GM23338 (cell line): Measurements from ENCODE around the gene C1R. TPM values are rescaled to one million over a fixed set of nuclear protein-coding genes. Genes with fewer than 3 reads are reported as not detected.

Experiments
- ATAC-seq: fragments of 200-7000 bp; cut with Tn5 transposase; 3 replicates; pipeline ENCODE4 v1.9.1; 2020
- DNase-seq: peaks from one replicate; pipeline ENCODE4 v3.0.0-alpha.2; 2015; ENCODE audit warnings: low spot score
- H2AFZ ChIP-seq: fragments of 200-600 bp; sonication (generic); 2 replicates; pipeline ENCODE4 v1.8.0; 2016; ENCODE audit warnings: antibody characterized with exemption, mild to moderate bottlenecking, moderate library complexity
- H3F3A ChIP-seq: fragments of 200-600 bp; sonication (generic); replicated peaks from 2 replicates; pipeline ENCODE4 v1.8.0; 2017; ENCODE audit warnings: antibody characterized with exemption, mixed run types, low read depth
- H3K27ac ChIP-seq: fragments of 200-600 bp; sonication (generic); 2 replicates; pipeline ENCODE4 v1.6.1; 2016; ENCODE audit warnings: low read depth
- H3K27me3 ChIP-seq: fragments of 200-600 bp; sonication (generic); 2 replicates; pipeline ENCODE4 v1.8.0; 2016; ENCODE audit warnings: mild to moderate bottlenecking, mixed run types, moderate library complexity; ENCODE audit not compliant: insufficient read depth
- H3K36me3 ChIP-seq: fragments of 200-600 bp; sonication (generic); 2 replicates; pipeline ENCODE4 v1.8.0; 2016; ENCODE audit warnings: mild to moderate bottlenecking; ENCODE audit not compliant: insufficient read depth
- H3K4me1 ChIP-seq: fragments of 200-600 bp; sonication (generic); 2 replicates; pipeline ENCODE4 v1.8.0; 2016; ENCODE audit warnings: mild to moderate bottlenecking, moderate library complexity; ENCODE audit not compliant: insufficient read depth
- H3K4me2 ChIP-seq: fragments of 200-600 bp; sonication (generic); 2 replicates; pipeline ENCODE4 v1.7.1; 2017; ENCODE audit warnings: mixed run types
- H3K4me3 ChIP-seq: fragments of 200-600 bp; sonication (generic); 2 replicates; pipeline ENCODE4 v1.6.1; 2016; ENCODE audit warnings: mixed run types
- H3K79me2 ChIP-seq: fragments of 200-600 bp; sonication (generic); replicated peaks from 2 replicates; pipeline ENCODE4 v1.8.0; 2017; ENCODE audit warnings: mild to moderate bottlenecking; ENCODE audit not compliant: insufficient read depth
- H3K9me2 ChIP-seq: fragments of 200-600 bp; sonication (generic); 2 replicates; pipeline ENCODE4 v1.8.0; 2017; ENCODE audit not compliant: insufficient read depth
- H4K20me1 ChIP-seq: fragments of 200-600 bp; sonication (generic); replicated peaks from 2 replicates; pipeline ENCODE4 v1.8.0; 2017; ENCODE audit warnings: mild to moderate bottlenecking; ENCODE audit not compliant: insufficient read depth
- H3K27ac Mint-ChIP-seq: 2 replicates; pipeline ENCODE4 v1.8.0; 2020; ENCODE audit warnings: inconsistent platforms, mild to moderate bottlenecking, moderate library complexity, mixed read lengths
- H3K27me3 Mint-ChIP-seq: 3 replicates; pipeline ENCODE4 v1.8.0; 2022; ENCODE audit warnings: low read depth, mild to moderate bottlenecking, moderate library complexity, mixed read lengths, inconsistent platforms; ENCODE audit not compliant: insufficient read depth, poor library complexity
- H3K36me3 Mint-ChIP-seq: 3 replicates; pipeline ENCODE4 v1.8.0; 2021; ENCODE audit warnings: low read depth, mild to moderate bottlenecking, inconsistent platforms, moderate library complexity, mixed read lengths
- H3K4me1 Mint-ChIP-seq: 3 replicates; pipeline ENCODE4 v1.8.0; 2020; ENCODE audit warnings: mild to moderate bottlenecking, inconsistent platforms, mixed read lengths
- H3K4me3 Mint-ChIP-seq: 3 replicates; pipeline ENCODE4 v1.8.0; 2021; ENCODE audit warnings: moderate library complexity, mild to moderate bottlenecking, inconsistent platforms, mixed read lengths
- H3K9me3 Mint-ChIP-seq: 3 replicates; pipeline ENCODE4 v1.8.0; 2020; ENCODE audit warnings: moderate library complexity, mild to moderate bottlenecking, inconsistent platforms, mixed read lengths
- CREB1 ChIP-seq: fragments of 250-450 bp; sonication (Bioruptor Pico); IDR thresholded peaks from 2 replicates; pipeline ENCODE4 v1.5.0; 2020; ENCODE audit warnings: low read depth, mild to moderate bottlenecking, moderate library complexity
- EZH2 ChIP-seq: fragments of 200-600 bp; sonication (generic); IDR thresholded peaks from one replicate; pipeline ENCODE4 v1.8.0; 2017; ENCODE audit warnings: antibody characterized with exemption, mild to moderate bottlenecking, low read depth; ENCODE audit not compliant: unreplicated experiment
- EZH2phosphoT487 ChIP-seq: fragments of 200-600 bp; sonication (generic); IDR thresholded peaks from one replicate; pipeline ENCODE4 v1.8.1; 2018; ENCODE audit warnings: antibody characterized with exemption; ENCODE audit not compliant: unreplicated experiment
- JUNB ChIP-seq: IDR thresholded peaks from one replicate; pipeline ENCODE4 v1.6.1; 2016; ENCODE audit warnings: antibody characterized with exemption; ENCODE audit not compliant: unreplicated experiment
- NANOG ChIP-seq: IDR thresholded peaks from 2 replicates; pipeline ENCODE4 v1.6.1; 2016; ENCODE audit warnings: antibody characterized with exemption, borderline replicate concordance
- POLR2AphosphoS5 ChIP-seq: IDR thresholded peaks from 2 replicates; pipeline ENCODE4 v1.6.1; 2016; ENCODE audit warnings: antibody characterized with exemption, low read depth
- STAT1 ChIP-seq: IDR thresholded peaks from one replicate; pipeline ENCODE4 v1.6.1; 2016; ENCODE audit warnings: antibody characterized with exemption; ENCODE audit not compliant: unreplicated experiment
- ZNF114 ChIP-seq: fragments of 250-450 bp; sonication (Bioruptor Pico); IDR thresholded peaks from 2 replicates; pipeline ENCODE4 v1.5.0; 2020; ENCODE audit warnings: mild to moderate bottlenecking, moderate library complexity
- ZNF331 ChIP-seq: fragments of 250-450 bp; sonication (Bioruptor Pico); IDR thresholded peaks from 2 replicates; pipeline ENCODE4 v1.5.0; 2020; ENCODE audit warnings: low read depth, mild to moderate bottlenecking, moderate library complexity
- polyA plus RNA-seq: library from polyadenylated mRNA; unstranded; fragments of >200 nt; fragmentation: Nextera tagmentation; extraction: Ambion mirVana; gene quantifications from 2 replicates; pipeline ENCODE4 v1.2.1, GENCODE V29; 2016
- total RNA-seq: library from RNA; depleted of rRNA; stranded (reverse); fragments of >200 nt; shearing (Covaris generic); gene quantifications from 2 replicates; pipeline ENCODE4 v1.2.3, GENCODE V29; 2014
- TF ChIP-seq, protein P1 (sequence below): fragments of 250-450 bp; sonication (Bioruptor Pico); IDR thresholded peaks from 2 replicates; pipeline ENCODE4 v1.5.0; 2020; ENCODE audit warnings: mild to moderate bottlenecking, moderate library complexity
- TF ChIP-seq, protein P2 (sequence below): IDR thresholded peaks from 2 replicates; pipeline ENCODE4 v1.6.1; 2016; ENCODE audit warnings: antibody characterized with exemption
- TF ChIP-seq, protein P3 (sequence below), 2 experiments: fragments of 200-600 bp in 1 of 2; sonication (generic) in 1 of 2; conservative IDR thresholded peaks; 2 replicates each; pipeline versions ENCODE4 v1.5.1 to v1.6.1; 2016 to 2017; ENCODE audit warnings: antibody characterized with exemption in 2 of 2, low read depth in 2 of 2, mild to moderate bottlenecking in 2 of 2, moderate library complexity in 1 of 2
- TF ChIP-seq, protein P4 (sequence below): IDR thresholded peaks from one replicate; pipeline ENCODE4 v1.6.1; 2018; ENCODE audit warnings: antibody characterized with exemption; ENCODE audit not compliant: unreplicated experiment

The C1R gene
- total and polyA plus RNA-seq, 2 experiments from 2014 or later: 6.4 to 8.8 TPM

DNA sequence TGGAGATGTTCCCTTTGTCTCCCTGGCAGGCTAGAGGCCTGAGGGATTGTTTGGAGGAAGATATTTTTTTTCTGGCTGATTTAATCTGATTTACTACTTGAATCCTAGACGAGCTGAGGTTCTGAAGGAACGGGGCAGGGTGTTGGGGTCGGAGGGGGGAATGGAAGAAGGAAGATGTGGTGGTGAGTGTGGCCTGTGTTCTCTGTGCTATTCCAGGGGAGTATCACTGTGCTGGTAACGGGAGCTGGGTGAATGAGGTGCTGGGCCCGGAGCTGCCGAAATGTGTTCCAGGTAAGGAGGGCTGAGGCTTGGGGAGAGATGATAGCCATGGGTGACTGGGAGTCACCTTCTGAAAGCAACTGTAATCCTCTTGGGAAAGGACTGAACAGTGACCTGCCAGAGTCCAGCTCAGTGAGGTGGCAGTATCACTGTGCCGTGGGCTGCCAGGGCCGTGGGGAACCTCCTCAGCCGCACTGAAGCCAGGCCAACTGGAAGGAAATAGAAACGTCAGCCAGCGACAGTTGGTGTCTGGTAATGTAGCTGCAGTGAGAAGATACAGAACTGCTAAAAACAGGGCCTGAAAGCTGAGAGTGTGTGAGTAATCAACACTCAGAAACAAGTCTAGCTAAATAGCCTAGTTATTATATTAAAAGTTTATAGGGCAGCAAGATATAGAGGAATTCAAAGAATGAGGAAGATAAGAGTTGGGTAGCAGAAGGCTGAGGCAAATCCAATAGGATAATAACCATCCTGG lies 23.8 kb downstream of the C1R start:
- no peaks in the 10 kb centered on the region for H3K27me3 ChIP-seq
- TF ChIP-seq POLR2AphosphoS5: no peak
- TF ChIP-seq JUNB: no peak
- no peak for TF ChIP-seq ZNF114 (CRISPR knock-in tag)
- TF ChIP-seq, protein P1, sequence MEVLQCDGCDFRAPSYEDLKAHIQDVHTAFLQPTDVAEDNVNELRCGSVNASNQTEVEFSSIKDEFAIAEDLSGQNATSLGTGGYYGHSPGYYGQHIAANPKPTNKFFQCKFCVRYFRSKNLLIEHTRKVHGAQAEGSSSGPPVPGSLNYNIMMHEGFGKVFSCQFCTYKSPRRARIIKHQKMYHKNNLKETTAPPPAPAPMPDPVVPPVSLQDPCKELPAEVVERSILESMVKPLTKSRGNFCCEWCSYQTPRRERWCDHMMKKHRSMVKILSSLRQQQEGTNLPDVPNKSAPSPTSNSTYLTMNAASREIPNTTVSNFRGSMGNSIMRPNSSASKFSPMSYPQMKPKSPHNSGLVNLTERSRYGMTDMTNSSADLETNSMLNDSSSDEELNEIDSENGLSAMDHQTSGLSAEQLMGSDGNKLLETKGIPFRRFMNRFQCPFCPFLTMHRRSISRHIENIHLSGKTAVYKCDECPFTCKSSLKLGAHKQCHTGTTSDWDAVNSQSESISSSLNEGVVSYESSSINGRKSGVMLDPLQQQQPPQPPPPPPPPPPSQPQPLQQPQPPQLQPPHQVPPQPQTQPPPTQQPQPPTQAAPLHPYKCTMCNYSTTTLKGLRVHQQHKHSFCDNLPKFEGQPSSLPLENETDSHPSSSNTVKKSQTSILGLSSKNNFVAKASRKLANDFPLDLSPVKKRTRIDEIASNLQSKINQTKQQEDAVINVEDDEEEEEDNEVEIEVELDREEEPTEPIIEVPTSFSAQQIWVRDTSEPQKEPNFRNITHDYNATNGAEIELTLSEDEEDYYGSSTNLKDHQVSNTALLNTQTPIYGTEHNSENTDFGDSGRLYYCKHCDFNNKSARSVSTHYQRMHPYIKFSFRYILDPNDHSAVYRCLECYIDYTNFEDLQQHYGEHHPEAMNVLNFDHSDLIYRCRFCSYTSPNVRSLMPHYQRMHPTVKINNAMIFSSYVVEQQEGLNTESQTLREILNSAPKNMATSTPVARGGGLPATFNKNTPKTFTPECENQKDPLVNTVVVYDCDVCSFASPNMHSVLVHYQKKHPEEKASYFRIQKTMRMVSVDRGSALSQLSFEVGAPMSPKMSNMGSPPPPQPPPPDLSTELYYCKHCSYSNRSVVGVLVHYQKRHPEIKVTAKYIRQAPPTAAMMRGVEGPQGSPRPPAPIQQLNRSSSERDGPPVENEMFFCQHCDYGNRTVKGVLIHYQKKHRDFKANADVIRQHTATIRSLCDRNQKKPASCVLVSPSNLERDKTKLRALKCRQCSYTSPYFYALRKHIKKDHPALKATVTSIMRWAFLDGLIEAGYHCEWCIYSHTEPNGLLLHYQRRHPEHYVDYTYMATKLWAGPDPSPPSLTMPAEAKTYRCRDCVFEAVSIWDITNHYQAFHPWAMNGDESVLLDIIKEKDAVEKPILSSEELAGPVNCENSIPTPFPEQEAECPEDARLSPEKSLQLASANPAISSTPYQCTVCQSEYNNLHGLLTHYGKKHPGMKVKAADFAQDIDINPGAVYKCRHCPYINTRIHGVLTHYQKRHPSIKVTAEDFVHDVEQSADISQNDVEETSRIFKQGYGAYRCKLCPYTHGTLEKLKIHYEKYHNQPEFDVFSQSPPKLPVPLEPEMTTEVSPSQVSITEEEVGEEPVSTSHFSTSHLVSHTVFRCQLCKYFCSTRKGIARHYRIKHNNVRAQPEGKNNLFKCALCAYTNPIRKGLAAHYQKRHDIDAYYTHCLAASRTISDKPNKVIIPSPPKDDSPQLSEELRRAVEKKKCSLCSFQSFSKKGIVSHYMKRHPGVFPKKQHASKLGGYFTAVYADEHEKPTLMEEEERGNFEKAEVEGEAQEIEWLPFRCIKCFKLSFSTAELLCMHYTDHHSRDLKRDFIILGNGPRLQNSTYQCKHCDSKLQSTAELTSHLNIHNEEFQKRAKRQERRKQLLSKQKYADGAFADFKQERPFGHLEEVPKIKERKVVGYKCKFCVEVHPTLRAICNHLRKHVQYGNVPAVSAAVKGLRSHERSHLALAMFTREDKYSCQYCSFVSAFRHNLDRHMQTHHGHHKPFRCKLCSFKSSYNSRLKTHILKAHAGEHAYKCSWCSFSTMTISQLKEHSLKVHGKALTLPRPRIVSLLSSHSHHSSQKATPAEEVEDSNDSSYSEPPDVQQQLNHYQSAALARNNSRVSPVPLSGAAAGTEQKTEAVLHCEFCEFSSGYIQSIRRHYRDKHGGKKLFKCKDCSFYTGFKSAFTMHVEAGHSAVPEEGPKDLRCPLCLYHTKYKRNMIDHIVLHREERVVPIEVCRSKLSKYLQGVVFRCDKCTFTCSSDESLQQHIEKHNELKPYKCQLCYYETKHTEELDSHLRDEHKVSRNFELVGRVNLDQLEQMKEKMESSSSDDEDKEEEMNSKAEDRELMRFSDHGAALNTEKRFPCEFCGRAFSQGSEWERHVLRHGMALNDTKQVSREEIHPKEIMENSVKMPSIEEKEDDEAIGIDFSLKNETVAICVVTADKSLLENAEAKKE: no peak
- no peak for TF ChIP-seq EZH2phosphoT487
- no peak for TF ChIP-seq CREB1
- TF ChIP-seq EZH2: no peak
- TF ChIP-seq, protein P2, sequence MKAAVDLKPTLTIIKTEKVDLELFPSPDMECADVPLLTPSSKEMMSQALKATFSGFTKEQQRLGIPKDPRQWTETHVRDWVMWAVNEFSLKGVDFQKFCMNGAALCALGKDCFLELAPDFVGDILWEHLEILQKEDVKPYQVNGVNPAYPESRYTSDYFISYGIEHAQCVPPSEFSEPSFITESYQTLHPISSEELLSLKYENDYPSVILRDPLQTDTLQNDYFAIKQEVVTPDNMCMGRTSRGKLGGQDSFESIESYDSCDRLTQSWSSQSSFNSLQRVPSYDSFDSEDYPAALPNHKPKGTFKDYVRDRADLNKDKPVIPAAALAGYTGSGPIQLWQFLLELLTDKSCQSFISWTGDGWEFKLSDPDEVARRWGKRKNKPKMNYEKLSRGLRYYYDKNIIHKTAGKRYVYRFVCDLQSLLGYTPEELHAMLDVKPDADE: no peak
- TF ChIP-seq ZNF331 (CRISPR knock-in tag): no peak
- TF ChIP-seq, protein P3, sequence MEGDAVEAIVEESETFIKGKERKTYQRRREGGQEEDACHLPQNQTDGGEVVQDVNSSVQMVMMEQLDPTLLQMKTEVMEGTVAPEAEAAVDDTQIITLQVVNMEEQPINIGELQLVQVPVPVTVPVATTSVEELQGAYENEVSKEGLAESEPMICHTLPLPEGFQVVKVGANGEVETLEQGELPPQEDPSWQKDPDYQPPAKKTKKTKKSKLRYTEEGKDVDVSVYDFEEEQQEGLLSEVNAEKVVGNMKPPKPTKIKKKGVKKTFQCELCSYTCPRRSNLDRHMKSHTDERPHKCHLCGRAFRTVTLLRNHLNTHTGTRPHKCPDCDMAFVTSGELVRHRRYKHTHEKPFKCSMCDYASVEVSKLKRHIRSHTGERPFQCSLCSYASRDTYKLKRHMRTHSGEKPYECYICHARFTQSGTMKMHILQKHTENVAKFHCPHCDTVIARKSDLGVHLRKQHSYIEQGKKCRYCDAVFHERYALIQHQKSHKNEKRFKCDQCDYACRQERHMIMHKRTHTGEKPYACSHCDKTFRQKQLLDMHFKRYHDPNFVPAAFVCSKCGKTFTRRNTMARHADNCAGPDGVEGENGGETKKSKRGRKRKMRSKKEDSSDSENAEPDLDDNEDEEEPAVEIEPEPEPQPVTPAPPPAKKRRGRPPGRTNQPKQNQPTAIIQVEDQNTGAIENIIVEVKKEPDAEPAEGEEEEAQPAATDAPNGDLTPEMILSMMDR (conservative IDR thresholded peaks at IDR 0.05; ENCODE audit: low read depth in 2 of 2): no peak
- no peak for TF ChIP-seq STAT1
- TF ChIP-seq, protein P4, sequence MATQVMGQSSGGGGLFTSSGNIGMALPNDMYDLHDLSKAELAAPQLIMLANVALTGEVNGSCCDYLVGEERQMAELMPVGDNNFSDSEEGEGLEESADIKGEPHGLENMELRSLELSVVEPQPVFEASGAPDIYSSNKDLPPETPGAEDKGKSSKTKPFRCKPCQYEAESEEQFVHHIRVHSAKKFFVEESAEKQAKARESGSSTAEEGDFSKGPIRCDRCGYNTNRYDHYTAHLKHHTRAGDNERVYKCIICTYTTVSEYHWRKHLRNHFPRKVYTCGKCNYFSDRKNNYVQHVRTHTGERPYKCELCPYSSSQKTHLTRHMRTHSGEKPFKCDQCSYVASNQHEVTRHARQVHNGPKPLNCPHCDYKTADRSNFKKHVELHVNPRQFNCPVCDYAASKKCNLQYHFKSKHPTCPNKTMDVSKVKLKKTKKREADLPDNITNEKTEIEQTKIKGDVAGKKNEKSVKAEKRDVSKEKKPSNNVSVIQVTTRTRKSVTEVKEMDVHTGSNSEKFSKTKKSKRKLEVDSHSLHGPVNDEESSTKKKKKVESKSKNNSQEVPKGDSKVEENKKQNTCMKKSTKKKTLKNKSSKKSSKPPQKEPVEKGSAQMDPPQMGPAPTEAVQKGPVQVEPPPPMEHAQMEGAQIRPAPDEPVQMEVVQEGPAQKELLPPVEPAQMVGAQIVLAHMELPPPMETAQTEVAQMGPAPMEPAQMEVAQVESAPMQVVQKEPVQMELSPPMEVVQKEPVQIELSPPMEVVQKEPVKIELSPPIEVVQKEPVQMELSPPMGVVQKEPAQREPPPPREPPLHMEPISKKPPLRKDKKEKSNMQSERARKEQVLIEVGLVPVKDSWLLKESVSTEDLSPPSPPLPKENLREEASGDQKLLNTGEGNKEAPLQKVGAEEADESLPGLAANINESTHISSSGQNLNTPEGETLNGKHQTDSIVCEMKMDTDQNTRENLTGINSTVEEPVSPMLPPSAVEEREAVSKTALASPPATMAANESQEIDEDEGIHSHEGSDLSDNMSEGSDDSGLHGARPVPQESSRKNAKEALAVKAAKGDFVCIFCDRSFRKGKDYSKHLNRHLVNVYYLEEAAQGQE: no peak
- TF ChIP-seq NANOG: no peak
- H3K4me2 ChIP-seq: no peak overlapping the region
- H4K20me1 ChIP-seq: no peaks in the 10 kb centered on the region
- Mint-ChIP-seq H3K4me3 (no peak overlapping the region), H3K27me3 (peaks cover 5% of the 10 kb centered on the region), H3K36me3 (no peaks in the 10 kb centered on the region), H3K27ac (no peak overlapping the region), H3K9me3 (no peaks in the 10 kb centered on the region), H3K4me1 (no peaks in the 10 kb centered on the region)
- H3K4me3 ChIP-seq: no peak overlapping the region
- H2AFZ ChIP-seq: no peak overlapping the region
- H3K4me1 ChIP-seq: no peaks in the 10 kb centered on the region
- no peaks in the 10 kb centered on the region for H3F3A ChIP-seq
- no peak for ATAC-seq
- H3K9me2 ChIP-seq: peaks cover 6% of the 10 kb centered on the region; the same call in 1 of the 2 replicates
- H3K36me3 ChIP-seq: no peaks in the 10 kb centered on the region
- DNase-seq: no peak
- H3K27ac ChIP-seq: no peak overlapping the region
- H3K79me2 ChIP-seq: no peaks in the 10 kb centered on the region
